HG02870 (cell line): Measurements from ENCODE around the gene F12.

Experiments
- ATAC-seq: cut with Tn5 transposase; IDR thresholded peaks from one replicate; pipeline ENCODE4 v1.9.1; 2021; ENCODE audit warnings: mild to moderate bottlenecking, moderate library complexity; ENCODE audit not compliant: unreplicated experiment

F12 gene

DNA sequence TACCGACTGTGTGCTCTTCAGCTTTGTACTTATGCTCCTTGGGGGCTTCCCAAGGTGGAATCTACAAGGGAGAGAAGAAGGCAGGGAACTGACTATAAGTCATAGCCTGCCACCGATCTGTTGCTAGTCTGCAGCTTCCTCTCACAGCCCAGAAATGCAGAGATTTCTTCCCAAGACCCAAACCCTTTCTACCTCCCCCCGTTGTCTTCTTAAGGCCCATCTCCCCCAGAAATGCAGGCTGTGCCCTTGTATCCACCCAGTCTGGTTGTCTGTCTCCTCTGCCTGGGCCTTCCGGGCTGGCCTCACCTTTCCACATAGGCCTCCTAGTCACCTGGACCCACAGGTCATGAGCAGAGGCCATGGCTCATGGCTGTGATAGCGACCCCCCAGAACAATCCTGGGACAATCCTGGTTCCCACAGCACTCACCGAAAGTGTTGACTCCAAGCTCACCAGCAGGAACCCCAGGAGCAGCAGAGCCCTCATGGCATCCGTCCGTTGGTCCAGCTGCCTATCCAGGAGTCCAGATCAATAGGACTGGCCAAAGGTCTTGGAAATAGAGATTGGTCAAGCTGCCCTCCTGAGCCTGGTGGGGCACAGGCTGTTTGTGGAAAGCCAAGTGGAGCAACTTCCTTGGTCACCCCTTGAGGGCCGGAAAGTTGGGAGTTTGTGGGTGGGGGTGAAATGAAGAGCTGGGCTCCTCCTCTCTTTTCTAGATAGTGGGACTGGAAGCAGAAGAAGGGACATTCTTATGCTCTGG, at the start of gene F12:
F12 (minus strand) TSS at position 522 of the 759 bp plus-strand sequence; CDS start at position 485, 37 bp downstream.
- no peak for ATAC-seq

DNA sequence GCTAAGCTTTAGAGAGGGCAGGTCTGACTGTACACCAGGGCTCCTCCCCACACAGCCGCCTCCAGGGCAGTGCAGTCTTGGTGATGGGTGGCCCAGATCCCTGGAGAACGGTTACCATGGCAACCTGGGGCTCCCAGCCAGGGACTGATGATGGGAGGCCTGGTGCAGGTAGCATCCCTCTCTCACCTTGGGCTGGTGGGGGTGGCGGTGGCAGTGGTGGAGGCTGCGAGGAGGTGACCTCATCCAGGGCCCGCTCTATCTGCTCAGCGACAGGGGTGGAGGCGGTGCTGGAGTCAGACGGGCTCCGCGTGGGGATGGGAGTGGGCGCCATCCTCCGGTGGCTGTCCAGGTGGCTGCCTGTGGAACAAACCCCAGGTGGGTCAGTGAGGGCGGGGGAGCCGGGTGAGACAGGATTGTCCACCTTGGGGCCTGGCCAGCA, 49.6 kb upstream of the F12 start:
- ATAC-seq: no peak

DNA sequence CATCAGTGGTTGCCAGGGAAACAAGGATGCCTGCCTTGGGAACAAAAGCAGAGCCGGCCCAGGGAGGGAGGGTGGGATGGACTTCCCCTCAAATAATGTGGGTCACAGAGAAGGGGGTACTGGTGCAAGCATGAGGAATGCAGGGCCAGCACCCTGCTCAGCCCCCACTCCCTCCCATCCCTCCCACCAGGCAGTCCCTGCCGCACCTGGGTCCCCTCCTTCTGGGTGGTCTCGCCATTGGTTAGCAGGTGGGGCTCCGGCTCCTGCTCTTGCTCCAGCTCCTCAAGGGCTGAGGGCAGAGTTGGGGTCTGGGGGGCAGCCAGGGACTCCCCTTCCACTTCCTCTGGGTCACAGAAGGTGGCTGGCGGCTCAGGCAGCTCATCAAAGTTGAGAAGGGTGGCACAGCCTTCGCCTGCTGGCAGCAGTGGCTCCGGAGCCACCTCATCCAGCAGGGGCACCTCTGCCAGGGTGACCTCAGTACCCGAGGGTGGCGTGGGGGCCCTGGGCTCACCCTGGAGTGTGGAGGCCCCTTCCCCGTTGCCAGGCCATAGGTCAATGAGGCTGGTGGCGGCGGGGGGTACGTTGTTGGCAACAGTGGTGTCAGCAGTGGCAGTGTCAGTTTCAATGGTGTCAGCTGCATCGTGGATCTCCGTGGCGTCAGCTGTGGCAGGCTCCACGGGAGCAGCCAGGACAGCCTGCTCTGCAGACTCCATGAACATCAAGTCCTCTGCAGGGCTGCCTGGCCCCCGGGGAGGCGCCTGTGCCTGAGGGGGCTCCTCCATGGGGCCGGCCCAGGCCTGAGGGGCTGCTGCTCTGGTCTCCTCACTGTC, 48.7 kb upstream of the F12 start:
- no peak for ATAC-seq

DNA sequence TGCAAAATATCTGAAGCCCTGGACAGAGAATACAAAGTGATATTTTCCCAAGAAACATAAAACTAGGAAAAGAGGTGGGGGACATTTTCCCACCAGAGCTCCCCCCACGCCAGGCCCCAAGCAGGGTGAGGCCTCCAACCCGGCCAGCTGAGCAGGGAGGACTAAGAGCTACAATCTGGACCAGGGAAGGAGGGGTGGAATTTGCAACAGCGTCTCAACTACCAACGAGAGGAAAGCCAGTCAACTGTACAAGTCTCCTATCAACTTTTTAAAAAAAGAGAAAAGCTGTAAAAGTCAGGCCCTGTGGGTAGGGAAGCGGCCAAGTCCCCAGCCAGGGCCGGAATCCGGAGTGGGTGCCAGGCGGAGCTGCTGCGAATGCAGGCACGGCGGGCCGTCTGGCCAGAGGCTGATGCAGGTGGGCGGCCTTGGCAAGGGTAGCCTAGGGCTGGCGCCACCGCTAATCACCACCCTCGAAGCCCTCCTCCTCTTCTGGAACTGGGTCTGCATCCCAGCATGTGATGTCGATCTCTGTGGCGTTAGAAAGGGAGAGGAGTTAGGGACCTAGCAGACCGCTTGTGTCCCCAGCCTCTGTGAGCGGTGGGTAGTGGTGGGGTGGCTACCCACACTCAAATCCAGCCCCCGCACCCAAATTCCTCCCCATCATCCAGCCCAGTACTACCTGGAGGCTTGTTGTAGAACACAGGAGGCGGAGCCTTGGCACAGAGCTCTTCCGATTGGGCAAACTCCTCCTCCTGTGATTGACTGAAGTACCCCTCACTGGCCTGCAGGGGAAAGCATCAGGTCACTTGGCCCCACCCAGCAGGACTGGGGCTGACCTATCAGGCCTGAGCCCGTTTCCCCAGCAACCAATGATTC, 47.9 kb upstream of the F12 start:
- ATAC-seq: peak; percentile 46

DNA sequence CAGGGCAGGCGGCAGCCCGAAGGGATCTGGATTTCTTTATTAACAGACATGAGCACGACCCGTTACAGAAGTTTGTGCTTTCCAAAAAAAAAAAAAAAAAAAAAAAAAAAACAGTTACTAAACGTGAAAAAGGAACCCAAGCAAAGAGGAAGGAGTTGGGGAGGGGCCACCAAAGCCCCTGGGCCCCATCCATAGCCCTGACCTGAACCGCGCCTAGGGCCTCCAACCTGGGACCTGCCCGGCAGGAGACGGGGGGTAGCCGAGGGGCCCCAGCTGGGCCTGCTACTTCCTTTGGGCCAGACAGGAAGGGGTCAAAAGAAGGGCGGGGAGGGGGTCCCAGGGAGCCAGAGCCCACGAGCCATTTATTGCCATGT, 47.2 kb upstream of the F12 start:
- ATAC-seq: no peak

DNA sequence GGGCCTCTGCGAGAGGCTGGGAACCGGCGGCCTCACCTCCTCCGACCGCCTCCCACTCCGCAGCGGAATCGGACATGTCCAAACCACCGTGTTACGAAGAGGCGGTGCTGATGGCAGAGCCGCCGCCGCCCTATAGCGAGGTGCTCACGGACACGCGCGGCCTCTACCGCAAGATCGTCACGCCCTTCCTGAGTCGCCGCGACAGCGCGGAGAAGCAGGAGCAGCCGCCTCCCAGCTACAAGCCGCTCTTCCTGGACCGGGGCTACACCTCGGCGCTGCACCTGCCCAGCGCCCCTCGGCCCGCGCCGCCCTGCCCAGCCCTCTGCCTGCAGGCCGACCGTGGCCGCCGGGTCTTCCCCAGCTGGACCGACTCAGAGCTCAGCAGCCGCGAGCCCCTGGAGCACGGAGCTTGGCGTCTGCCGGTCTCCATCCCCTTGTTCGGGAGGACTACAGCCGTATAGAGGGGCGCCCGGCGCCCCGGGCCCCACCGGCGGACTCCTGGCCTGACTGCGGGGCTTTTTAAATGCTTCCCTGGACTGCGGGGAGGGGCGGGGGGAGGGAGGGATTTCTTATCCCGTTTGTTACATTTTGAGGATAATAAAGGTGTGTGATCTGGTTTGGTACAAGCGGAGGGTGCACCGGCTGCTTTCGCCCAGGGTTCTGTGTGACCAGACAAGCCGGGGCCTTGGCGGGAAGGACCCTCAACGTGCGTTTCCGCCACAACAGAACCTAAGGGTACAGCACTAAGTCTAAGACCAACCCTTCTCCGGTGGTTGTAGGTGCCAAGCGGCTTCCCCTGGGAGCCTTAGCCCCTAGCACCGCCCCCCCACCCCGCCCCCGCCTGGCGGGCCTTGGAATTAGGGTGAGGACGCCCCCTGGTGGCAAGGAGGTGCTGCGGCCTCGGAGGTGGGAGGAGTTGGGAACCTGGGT, 46.6 kb upstream of the F12 start:
- ATAC-seq: peak; percentile 6

DNA sequence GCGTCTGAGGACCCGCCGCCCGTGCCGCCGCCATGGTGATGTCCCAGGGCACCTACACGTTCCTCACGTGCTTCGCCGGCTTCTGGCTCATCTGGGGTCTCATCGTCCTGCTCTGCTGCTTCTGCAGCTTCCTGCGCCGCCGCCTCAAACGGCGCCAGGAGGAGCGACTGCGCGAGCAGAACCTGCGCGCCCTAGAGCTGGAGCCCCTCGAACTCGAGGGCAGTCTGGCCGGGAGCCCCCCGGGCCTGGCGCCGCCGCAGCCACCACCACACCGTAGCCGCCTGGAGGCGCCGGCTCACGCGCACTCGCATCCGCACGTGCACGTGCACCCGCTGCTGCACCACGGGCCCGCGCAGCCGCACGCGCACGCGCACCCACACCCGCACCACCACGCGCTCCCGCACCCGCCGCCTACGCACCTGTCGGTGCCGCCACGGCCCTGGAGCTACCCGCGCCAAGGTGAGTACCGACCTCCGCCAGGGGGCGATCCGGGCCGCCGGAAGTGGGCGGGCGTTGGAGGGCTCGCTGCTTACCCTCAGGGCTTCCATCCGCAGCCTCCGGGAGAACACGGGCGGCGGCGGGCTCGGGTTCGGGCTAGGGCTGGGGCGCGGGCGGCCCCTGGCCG, 45.8 kb upstream of the F12 start:
- peak; percentile 37 for ATAC-seq

DNA sequence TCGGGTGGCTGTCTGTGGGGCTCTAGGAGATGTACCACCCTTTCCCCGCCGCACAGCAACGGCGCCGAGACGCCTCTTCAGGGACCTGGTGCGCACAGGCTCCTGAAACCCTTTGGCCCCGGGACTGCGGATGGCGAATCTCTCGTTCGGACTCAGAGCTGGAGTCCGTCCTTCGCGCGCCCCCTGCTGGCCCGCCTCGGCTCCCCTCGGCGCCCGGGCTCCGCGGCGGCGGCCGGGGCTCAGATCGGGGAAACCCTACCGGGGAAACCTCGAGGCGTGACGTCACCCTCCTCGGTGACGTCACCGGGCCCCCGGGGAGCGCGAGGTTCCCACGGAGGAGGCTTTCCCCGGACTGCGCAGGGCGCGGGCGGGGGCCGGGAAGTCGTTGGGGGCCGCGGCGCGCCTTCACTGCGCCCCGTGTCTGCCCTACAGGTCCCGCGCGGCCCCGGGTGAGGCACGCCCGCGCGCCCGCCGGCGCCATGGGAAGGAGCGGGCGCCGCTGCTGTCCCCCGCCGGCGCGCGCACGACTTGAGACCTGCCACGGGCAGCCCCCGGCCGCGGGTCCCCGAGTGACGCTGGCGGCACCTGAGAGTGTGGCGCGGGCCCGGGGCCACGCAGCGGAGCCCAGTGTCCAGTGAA, 45.2 kb upstream of the F12 start:
- peak; percentile 34 for ATAC-seq

DNA sequence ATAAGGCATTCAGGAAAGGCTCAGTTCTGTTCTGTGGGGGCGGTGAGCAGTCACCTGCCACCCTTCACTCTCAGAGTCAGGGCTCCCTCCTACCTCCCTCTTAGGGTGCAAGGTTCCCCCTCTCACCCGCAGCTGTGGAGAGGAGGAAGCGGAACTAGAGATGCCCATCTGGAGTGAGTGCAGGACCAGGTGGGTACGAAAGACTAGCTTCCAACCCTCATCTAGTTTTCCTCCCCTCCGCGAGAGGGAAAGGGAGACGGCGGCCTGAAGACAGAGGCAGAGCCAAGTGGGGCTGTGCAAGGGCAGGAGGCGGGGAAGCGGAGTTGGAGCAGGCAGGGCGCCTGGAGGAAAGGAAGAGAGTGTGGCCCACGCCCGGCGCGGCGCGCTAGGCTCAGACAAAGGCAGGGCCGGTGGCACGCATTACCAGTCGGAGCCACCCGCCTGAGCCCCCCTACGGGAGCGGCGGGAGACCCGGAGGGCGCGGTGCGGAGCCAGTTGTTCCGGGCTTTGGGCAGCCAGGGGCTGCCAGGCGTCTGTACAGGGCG, 44.6 kb upstream of the F12 start:
- no peak for ATAC-seq

DNA sequence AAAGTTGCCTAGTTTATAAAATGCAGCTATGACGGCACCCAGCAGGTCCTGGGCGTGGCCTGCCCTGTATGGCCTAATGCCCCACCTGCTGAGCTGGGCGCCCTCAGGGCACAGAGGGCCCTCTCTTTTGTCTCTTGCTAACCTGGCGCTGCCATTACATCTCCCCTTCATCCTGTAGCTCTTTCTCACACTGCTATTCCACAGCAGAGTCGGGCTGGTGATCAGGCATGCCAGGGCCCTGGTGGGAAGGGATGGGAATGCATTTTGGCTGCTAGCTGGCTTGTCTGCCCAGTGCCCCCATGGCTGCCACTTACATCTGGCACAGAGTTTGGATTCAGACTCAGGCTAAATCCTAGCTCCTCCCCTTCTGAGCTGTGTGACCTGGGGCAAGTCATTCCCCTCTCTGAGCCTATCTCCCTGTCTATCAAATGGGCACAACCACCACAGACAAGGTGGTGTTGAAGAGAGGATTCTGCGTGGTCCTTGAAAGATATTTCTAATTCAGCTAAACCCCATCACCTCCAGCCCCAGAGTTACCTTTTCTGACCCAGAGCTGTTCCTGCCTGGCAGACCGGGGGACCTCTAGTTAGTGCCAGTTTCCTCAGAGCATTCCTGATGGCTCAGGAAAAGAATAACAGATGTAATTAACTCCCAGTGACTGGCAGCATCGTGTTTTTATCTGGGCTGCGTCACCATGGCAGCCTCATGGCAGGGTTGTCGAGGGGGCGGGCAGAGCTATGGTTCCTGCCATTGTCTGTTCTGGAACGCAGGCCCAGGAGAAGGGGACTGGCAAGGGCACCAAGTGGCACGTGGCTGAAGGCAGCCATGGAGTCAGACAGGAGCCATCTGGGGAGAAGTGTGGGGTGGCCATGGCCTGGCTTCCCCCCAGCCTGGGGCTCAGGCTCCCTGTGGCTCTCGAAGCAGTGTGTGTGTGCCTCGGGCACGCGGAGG, 43.6 kb upstream of the F12 start:
- ATAC-seq: no peak

DNA sequence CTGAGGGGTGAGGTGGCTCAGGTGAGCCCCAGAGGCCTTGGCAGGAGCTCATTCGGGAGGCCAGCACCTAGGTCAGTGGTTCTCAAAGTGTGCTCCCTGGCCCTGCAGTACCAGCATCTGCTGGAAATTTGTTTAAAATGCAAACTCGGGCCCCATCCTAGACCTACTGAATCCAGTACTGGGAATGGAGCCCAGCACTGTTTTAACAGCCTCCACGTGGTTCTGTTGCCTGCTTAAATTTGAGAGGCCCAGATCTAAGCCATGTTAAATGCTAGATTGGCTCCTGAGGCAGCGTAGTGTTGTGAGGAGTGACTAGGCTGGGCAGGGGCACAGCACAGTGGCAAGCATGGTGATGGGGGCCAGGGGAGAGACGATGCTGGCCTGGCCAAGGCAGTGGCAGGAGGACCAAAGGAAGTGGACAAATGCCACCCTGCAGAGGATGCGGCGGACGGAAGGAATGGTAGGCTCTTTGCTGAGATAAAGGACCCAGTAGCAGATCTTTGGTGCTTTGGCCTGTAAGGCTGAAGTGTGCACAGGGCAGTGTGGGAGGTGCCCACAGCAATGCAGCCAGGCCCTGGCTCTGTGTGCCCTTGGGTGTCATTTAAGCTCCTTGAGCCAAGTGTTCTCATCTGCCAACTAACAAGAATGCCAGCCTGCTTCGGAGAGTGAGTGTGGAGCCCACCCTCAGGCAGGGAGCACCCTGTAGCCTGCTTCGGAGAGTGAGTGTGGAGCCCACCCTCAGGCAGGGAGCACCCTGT, 41.5 kb upstream of the F12 start:
- no peak for ATAC-seq

DNA sequence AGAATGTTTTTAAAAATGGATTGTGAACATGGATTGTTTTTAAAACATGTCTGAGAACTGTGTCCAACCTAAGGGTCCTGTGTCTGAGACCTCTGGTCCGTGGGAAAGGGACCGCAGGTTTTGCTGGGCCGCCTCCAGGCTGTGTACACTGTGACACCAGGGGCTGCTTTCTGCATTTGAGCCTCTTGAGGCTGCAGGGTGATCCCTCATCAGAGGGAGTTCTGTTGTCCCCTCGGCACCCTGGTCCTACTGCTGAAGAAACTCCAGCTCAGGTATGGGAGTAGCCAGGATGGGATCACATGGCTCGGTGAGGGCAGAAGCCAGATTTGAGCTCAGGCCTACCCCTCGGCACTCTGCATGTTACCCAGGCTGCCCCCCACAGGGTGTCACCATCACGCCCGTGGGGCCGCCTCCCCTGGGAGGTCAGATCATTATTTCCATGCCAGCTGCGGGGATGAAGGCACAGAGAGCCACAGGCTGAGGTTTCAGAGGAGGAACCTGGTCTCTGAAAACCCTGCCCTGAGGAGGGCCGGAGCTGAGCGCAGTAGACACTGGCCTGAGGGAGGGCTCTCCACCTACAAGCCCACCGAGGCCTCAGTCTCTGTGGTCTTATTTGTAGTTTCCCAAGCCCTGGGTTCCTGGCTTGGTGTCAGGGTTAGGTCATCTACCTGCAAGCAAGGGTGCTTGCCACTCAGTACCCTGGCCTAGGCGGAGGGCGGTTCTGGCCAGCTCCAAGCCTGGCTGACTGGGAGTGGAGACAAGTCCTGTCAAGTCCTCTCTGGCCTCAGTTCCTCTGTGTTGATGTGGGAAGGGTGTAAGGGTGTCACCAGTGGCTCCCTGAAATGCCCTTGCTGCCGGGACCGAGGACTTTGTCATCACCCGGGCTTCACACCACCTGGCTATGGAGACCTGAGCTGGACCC, 40.0 kb upstream of the F12 start:
- ATAC-seq: no peak

DNA sequence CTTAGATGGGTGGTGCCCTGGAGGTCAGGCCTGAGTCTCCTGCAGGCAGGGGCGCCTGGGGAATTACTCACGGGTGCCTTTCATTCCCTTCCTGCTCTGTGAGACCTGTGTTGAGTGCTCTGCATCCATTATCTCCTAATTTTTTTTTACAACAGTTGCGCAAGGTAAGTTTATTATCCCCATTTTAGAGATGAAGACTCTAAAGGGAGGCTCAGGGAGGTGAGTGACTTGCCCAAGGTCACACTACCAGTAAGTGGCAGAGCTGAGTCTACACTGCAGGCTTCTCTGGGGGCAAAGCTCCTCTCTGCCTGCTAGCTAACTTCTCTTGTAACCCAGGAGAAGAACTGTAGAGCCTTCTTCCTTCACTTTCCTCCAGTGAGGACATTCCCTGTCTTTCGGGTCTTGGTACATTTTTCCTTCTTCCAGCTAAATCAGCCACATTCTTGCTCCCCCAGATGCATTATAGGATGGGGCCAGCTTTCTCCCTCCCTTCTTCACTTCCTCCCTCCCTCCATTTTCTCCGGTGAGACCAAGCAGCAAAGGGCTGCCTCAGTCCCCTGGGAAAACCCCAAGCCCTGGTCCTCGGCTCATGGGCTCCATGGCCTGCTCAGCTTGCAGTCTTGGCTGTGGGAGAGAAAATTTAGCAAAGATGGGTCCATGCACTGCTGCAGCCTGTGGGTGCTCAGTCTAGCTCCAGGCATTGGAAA, 39.0 kb upstream of the F12 start:
- ATAC-seq: no peak

DNA sequence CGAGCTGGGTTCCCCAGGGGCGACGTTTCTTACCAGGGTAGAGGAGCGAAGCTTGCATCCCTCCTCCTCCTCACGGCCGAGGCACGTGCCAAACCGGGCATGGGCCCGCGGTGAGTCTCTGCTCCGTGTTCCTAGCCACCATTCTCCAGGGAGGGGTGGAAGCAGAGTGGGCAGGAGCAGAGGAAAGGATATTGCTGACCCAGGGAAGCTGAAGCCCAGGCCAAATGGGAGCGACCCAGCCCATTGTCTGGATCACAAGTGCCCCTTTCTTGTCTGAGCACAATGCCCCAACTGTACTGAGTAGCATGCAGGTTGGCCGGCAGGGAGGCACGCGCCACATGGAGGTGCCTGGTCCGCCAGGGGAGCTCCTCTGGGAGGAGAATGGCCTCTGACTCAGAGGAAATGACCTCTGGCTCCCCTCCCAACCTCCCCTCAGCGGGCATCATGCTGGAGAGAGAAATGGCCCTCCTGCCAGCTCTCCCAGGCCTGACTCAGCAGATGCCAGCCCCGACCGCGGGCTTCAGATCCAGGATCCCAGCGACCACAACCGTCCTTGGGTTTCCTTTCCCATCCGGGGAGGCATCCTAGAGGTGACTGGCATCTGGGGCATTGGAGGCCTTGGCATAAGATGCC, 38.4 kb upstream of the F12 start:
- no peak for ATAC-seq

DNA sequence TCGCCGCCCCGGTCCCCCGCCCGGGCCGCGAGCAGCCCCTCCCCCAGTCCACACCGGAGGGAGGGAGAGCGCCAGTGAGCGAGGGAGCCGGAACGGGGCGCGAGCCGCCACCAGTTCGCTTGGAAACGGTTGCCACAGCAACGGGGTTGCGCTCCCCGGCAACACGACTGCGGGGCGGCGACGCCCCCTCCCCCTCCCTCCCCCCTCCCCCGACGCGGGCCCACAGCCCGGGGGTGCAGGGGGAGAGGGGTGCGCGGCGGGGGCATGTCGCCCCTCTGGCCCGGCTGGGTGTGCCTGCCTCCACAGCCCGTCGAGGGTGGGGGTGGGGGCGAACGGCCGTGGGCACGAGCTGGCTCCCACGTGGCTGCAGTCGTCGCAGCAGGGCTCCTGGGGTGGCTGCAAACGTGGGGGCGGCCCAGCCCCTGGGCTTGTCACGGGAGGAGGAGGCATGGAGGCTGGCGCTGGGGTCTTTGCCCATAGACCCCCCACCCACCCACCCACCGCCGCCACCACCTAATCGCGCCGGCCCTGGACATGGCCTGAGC, 37.8 kb upstream of the F12 start:
- peak; percentile 31 for ATAC-seq
